ENCODE data around the gene EVC.

EVC gene

DNA sequence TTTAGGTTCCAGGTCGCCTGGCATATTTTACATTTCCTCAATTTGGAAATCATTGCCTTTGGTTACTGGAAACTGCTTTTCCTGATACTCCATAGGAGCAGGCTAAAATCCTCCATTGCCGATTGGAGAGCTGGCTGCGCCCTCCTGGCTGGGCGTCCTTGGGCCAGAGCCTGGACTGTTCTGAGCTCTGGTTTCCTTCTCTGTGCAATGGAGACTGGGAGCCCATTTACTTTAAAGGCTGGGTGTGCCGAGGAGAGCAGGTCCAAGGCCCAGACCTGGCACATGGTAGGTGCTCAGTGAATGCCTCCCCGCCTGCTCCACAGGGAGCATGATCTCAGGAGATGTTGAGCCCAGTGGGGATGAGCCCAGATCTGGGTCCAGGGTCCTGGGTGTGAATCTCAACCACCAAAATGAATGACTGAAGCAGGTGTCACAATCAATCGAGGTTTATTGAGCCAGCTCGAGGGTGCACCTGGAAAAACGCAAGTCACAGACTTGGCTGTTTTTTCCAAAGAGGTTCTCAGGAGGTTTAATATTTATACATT is 50.0 kb downstream of the EVC start:
- Histone ChIP-seq H3K4me2 (ENCODE audit: low read length) (no peak overlapping the region), H3K36me3 (replicated peaks; ENCODE audit: low read depth, low read length) (no peaks in the 10 kb centered on the region), H3K27me3 (ENCODE audit: low read depth, low read length) (no peaks in the 10 kb centered on the region), H3K9me3 (ENCODE audit: insufficient read depth, low read length) (no peaks in the 10 kb centered on the region), H3K4me1 (ENCODE audit: low read length) (peaks cover 14% of the 10 kb centered on the region), H3K9ac (ENCODE audit: low read length) (no peak overlapping the region), H3K27ac (ENCODE audit: low read length) (no peak overlapping the region), H2AFZ (ENCODE audit: low read depth, low read length) (no peak overlapping the region), H4K20me1 (ENCODE audit: insufficient read depth, low read length) (peaks cover 13% of the 10 kb centered on the region), H3K4me3 (ENCODE audit: low read length) (no peak overlapping the region), H3K79me2 (ENCODE audit: low read length) (no peaks in the 10 kb centered on the region)
- TF ChIP-seq, protein P1, sequence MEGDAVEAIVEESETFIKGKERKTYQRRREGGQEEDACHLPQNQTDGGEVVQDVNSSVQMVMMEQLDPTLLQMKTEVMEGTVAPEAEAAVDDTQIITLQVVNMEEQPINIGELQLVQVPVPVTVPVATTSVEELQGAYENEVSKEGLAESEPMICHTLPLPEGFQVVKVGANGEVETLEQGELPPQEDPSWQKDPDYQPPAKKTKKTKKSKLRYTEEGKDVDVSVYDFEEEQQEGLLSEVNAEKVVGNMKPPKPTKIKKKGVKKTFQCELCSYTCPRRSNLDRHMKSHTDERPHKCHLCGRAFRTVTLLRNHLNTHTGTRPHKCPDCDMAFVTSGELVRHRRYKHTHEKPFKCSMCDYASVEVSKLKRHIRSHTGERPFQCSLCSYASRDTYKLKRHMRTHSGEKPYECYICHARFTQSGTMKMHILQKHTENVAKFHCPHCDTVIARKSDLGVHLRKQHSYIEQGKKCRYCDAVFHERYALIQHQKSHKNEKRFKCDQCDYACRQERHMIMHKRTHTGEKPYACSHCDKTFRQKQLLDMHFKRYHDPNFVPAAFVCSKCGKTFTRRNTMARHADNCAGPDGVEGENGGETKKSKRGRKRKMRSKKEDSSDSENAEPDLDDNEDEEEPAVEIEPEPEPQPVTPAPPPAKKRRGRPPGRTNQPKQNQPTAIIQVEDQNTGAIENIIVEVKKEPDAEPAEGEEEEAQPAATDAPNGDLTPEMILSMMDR (IDR thresholded peaks at IDR 0.05; ENCODE audit: low read depth, low read length), result no peak
- no peak for TF ChIP-seq EZH2phosphoT487 (IDR thresholded peaks at IDR 0.05; ENCODE audit: low read depth)

DNA sequence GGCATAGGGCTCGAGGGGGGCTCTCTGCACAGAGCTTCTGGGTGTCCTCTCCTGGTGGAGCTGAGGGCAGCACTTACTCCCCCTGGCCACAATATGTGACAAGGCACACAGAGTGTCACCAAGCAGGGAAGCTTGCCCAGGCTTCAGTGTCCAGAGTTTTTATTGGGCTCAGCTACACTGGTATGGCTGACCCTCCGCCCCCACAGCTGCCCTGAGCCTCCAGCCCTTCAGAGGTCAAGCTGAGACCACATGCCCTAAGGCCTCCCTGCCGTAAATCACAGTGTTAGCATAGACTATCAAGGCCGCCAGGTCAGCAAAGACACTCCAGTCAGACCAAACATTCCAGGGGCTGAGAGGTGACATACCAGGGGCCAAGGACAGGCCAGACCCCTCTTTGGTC is 59.0 kb downstream of the EVC start:
- H4K20me1 ChIP-seq (ENCODE audit: insufficient read depth, low read length), result no peaks in the 10 kb centered on the region

DNA sequence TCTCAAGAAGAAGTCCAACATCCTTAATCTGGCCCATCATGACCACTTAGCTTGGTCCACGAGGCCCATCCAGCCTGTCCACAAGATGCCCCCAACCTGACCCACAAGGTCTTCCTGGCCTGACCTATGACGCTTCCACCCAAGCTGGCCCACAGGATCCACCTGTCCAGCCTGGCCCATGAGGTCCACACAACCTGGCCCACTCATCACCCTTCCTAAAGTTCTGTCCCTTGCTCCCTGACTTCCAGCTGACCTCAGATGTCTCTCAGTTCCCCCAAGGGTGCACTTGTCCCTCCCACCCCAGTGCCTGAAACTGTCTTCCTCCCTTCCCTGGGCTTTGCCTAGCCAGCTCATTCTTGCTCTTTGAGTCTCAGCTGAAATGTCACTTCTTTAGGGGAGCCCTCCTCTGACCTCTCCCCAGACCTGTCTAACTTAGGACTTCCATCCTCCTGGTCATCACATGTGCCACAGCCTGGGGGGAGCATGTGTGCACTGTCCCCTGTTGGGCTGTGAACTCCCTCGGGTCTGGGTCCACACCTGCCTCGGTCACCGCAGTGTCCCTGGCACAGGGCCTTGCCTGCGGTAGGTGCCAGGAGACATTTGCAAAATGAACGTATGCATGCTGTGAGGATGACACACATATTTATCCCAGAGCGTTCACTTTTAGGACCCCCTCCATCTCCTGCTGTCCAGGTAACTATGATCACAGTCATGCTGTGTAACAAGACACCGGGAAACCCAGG is 61.7 kb downstream of the EVC start:
- Histone ChIP-seq H3K4me3 (ENCODE audit: low read length) (no peak overlapping the region), H3K27me3 (ENCODE audit: low read depth, low read length) (no peaks in the 10 kb centered on the region), H4K20me1 (ENCODE audit: insufficient read depth, low read length) (no peaks in the 10 kb centered on the region), H3K79me2 (ENCODE audit: low read length) (no peaks in the 10 kb centered on the region), H3K27ac (ENCODE audit: low read length) (no peak overlapping the region), H2AFZ (ENCODE audit: low read depth, low read length) (no peak overlapping the region), H3K9me3 (ENCODE audit: insufficient read depth, low read length) (peaks cover 11% of the 10 kb centered on the region), H3K36me3 (replicated peaks; ENCODE audit: low read depth, low read length) (peaks cover 34% of the 10 kb centered on the region), H3K4me1 (ENCODE audit: low read length) (no peaks in the 10 kb centered on the region), H3K4me2 (ENCODE audit: low read length) (no peak overlapping the region), H3K9ac (ENCODE audit: low read length) (no peak overlapping the region)
- TF ChIP-seq EZH2phosphoT487 (IDR thresholded peaks at IDR 0.05; ENCODE audit: low read depth), result no peak
- TF ChIP-seq, protein P1 (IDR thresholded peaks at IDR 0.05; ENCODE audit: low read depth, low read length), result no peak

More for the DNA sequence above, 59.0 kb downstream of the EVC start:
- no peak overlapping the region for H3K9ac ChIP-seq (ENCODE audit: low read length)
- no peak overlapping the region for H2AFZ ChIP-seq (ENCODE audit: low read depth, low read length)
- TF ChIP-seq, protein P1 (IDR thresholded peaks at IDR 0.05; ENCODE audit: low read depth, low read length), result no peak
- TF ChIP-seq EZH2phosphoT487 (IDR thresholded peaks at IDR 0.05; ENCODE audit: low read depth), result no peak
- H3K4me3 ChIP-seq (ENCODE audit: low read length), result no peak overlapping the region
- peaks cover 22% of the 10 kb centered on the region for H3K36me3 ChIP-seq (replicated peaks; ENCODE audit: low read depth, low read length)
- no peak overlapping the region for H3K27ac ChIP-seq (ENCODE audit: low read length)
- H3K79me2 ChIP-seq (ENCODE audit: low read length), result no peaks in the 10 kb centered on the region
- no peaks in the 10 kb centered on the region for H3K27me3 ChIP-seq (ENCODE audit: low read depth, low read length)
- no peak overlapping the region for H3K4me2 ChIP-seq (ENCODE audit: low read length)
- no peaks in the 10 kb centered on the region for H3K4me1 ChIP-seq (ENCODE audit: low read length)
- H3K9me3 ChIP-seq (ENCODE audit: insufficient read depth, low read length), result no peaks in the 10 kb centered on the region

DNA sequence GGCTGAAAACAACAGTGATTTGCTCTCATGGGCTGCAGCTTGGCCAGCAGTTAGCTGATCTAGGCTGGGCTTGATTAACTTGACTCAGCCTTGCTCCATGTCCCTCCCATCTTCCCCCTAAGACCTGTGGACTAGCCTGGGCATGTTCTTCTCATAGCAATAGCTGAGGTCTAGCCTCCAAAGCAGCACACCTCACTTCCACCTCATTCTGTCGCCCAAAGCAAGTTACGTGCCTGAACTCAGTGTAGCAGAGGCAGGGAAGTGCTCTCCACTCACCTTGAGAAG is 62.2 kb downstream of the EVC start:
- Histone ChIP-seq H3K27ac (ENCODE audit: low read length) (no peak overlapping the region), H3K4me3 (ENCODE audit: low read length) (no peak overlapping the region), H3K4me1 (ENCODE audit: low read length) (no peaks in the 10 kb centered on the region), H3K9me3 (ENCODE audit: insufficient read depth, low read length) (peaks cover 11% of the 10 kb centered on the region), H3K36me3 (replicated peaks; ENCODE audit: low read depth, low read length) (peaks cover 29% of the 10 kb centered on the region), H3K4me2 (ENCODE audit: low read length) (no peak overlapping the region), H4K20me1 (ENCODE audit: insufficient read depth, low read length) (no peaks in the 10 kb centered on the region), H3K79me2 (ENCODE audit: low read length) (no peaks in the 10 kb centered on the region), H3K27me3 (ENCODE audit: low read depth, low read length) (no peaks in the 10 kb centered on the region), H2AFZ (ENCODE audit: low read depth, low read length) (no peak overlapping the region), H3K9ac (ENCODE audit: low read length) (no peak overlapping the region)
- TF ChIP-seq, protein P1 (IDR thresholded peaks at IDR 0.05; ENCODE audit: low read depth, low read length), result no peak
- no peak for TF ChIP-seq EZH2phosphoT487 (IDR thresholded peaks at IDR 0.05; ENCODE audit: low read depth)

Data from OCI-LY3 (cell line).